ENCODE measurements around the gene CFAP46.

GRCh38 chr10:132859084-132859855, 83.1 kb downstream of the CFAP46 start:
- no peak for TF ChIP-seq CTCF (IDR thresholded peaks at IDR 0.05)
- no peak for TF ChIP-seq TCF7L2 (IDR thresholded peaks at IDR 0.05; ENCODE audit: low read depth, low read length)
- no peak for TF ChIP-seq REST (IDR thresholded peaks at IDR 0.05; ENCODE audit: insufficient read depth in 1 of 2, low read depth in 2 of 2, low read length in 1 of 2)
- no peak for TF ChIP-seq POLR2AphosphoS5 (IDR thresholded peaks at IDR 0.05; ENCODE audit: low read depth, low read length)

Data from Panc1 (cell line).